Activated effector memory CD4-positive, alpha-beta T cell treated with anti-CD3 and anti-CD28 coated beads, Interleukin-2, amount 50 U/mL, for 16 hours (primary cell): ENCODE results near the gene SLC45A1.
"Not testable (repeated sequence)": the region's sequence is repeated elsewhere in the genome, so short reads cannot be mapped to it uniquely, and the experiment has no call there.

Source experiments
- DNase-seq: peaks from one replicate; pipeline ENCODE4 v3.0.0-alpha.2; 2020

SLC45A1 gene

GRCh38 chr1:8371372-8371991, 53.6 kb downstream of the SLC45A1 start:
- DNase-seq = no peak

GRCh38 chr1:8373125-8373524, 55.2 kb downstream of the SLC45A1 start:
- no peak for DNase-seq

- no peak for DNase-seq
Measured at GRCh38 chr1:8373581-8374241, 55.8 kb downstream of the SLC45A1 start.

- DNase-seq = no peak
Measured at GRCh38 chr1:8374356-8374755, 56.4 kb downstream of the SLC45A1 start.

GRCh38 chr1:8374812-8375211, 56.9 kb downstream of the SLC45A1 start:
- DNase-seq = no peak

- no peak for DNase-seq
Measured at GRCh38 chr1:8376358-8376840, 58.5 kb downstream of the SLC45A1 start.

- no peak for DNase-seq
Measured at GRCh38 chr1:8377271-8377981, 59.5 kb downstream of the SLC45A1 start.

GRCh38 chr1:8378178-8378577, 60.3 kb downstream of the SLC45A1 start:
- no peak for DNase-seq

- DNase-seq = no peak
Measured at GRCh38 chr1:8378981-8379470, 61.1 kb downstream of the SLC45A1 start.

GRCh38 chr1:8379513-8380186, 61.7 kb downstream of the SLC45A1 start:
- no peak for DNase-seq

GRCh38 chr1:8380310-8380709, 62.4 kb downstream of the SLC45A1 start:
- not testable (repeated sequence) for DNase-seq

- DNase-seq = no peak
Measured at GRCh38 chr1:8381618-8382017, 63.7 kb downstream of the SLC45A1 start.

GRCh38 chr1:8382051-8382505, 64.2 kb downstream of the SLC45A1 start:
- DNase-seq = no peak

- DNase-seq = no peak
Measured at GRCh38 chr1:8382608-8383505, 64.9 kb downstream of the SLC45A1 start.

GRCh38 chr1:8384088-8384487, 66.2 kb downstream of the SLC45A1 start:
- DNase-seq = no peak

- no peak for DNase-seq
Measured at GRCh38 chr1:8384577-8384976, 66.7 kb downstream of the SLC45A1 start.

- no peak for DNase-seq
Measured at GRCh38 chr1:8386247-8386646, 68.3 kb downstream of the SLC45A1 start.

GRCh38 chr1:8388732-8389562, 71.0 kb downstream of the SLC45A1 start:
- no peak for DNase-seq

- DNase-seq = no peak
Measured at GRCh38 chr1:8389958-8390535, 72.1 kb downstream of the SLC45A1 start.

- DNase-seq = no peak
Measured at GRCh38 chr1:8390707-8391106, 72.8 kb downstream of the SLC45A1 start.

- no peak for DNase-seq
Measured at GRCh38 chr1:8392522-8392921, 74.6 kb downstream of the SLC45A1 start.
